Trophoblast cell (in vitro differentiated cells and primary cell): ENCODE measurements around the gene CACNA1G.

Experiments
- DNase-seq, 2 donors: peaks; one replicate each; pipeline ENCODE4 v3.0.0-alpha.2; 2016
- H2AFZ ChIP-seq: 2 replicates; pipeline ENCODE4 v1.6.1; 2013; ENCODE audit warnings: low read length, moderate library complexity, mild to moderate bottlenecking; ENCODE audit not compliant: insufficient read depth, poor library complexity
- H2AK5ac ChIP-seq: 2 replicates; pipeline ENCODE4 v1.6.1; 2013; ENCODE audit warnings: mild to moderate bottlenecking, low read length
- H2BK120ac ChIP-seq: 2 replicates; pipeline ENCODE4 v1.6.1; 2013; ENCODE audit warnings: low read length, mild to moderate bottlenecking, moderate library complexity; ENCODE audit not compliant: insufficient read depth, poor library complexity
- H2BK12ac ChIP-seq: 2 replicates; pipeline ENCODE4 v1.6.1; 2013; ENCODE audit warnings: mild to moderate bottlenecking, low read length, moderate library complexity
- H2BK5ac ChIP-seq: 2 replicates; pipeline ENCODE4 v1.6.1; 2013; ENCODE audit warnings: low read length, low read depth, moderate library complexity, mild to moderate bottlenecking; ENCODE audit not compliant: poor library complexity
- H3K14ac ChIP-seq: 2 replicates; pipeline ENCODE4 v1.6.1; 2013; ENCODE audit warnings: mild to moderate bottlenecking, low read length
- H3K18ac ChIP-seq: 2 replicates; pipeline ENCODE4 v1.6.1; 2013; ENCODE audit warnings: mild to moderate bottlenecking, low read length
- H3K23ac ChIP-seq: 2 replicates; pipeline ENCODE4 v1.6.1; 2013; ENCODE audit warnings: low read length
- H3K27ac ChIP-seq: 2 replicates; pipeline ENCODE4 v1.5.1; 2013; ENCODE audit warnings: low read depth, mild to moderate bottlenecking, inconsistent platforms, low read length, moderate library complexity
- H3K27me3 ChIP-seq: 2 replicates; pipeline ENCODE4 v1.6.1; 2013; ENCODE audit warnings: inconsistent platforms, mild to moderate bottlenecking, low read length, moderate library complexity; ENCODE audit not compliant: insufficient read depth
- H3K36me3 ChIP-seq, 2 experiments: 1 replicate in 1 of 2; 2 replicates in 1 of 2; pipeline ENCODE4 v1.6.1; 2013; ENCODE audit warnings: low read length in 2 of 2, mild to moderate bottlenecking in 2 of 2, moderate library complexity in 1 of 2; ENCODE audit not compliant: insufficient read depth in 2 of 2, control insufficient read depth in 1 of 2
- H3K4ac ChIP-seq: 2 replicates; pipeline ENCODE4 v1.6.1; 2013; ENCODE audit warnings: low read depth, mild to moderate bottlenecking, low read length, moderate library complexity
- H3K4me1 ChIP-seq, 2 experiments: 1 replicate in 1 of 2; 2 replicates in 1 of 2; pipeline ENCODE4 v1.6.1; 2013; ENCODE audit warnings: low read length in 2 of 2, mild to moderate bottlenecking in 2 of 2, moderate library complexity in 1 of 2; ENCODE audit not compliant: insufficient read depth in 2 of 2, control insufficient read depth in 1 of 2
- H3K4me2 ChIP-seq: 2 replicates; pipeline ENCODE4 v1.6.1; 2013; ENCODE audit warnings: inconsistent platforms, mild to moderate bottlenecking, low read length, moderate library complexity
- H3K4me3 ChIP-seq: 2 replicates; pipeline ENCODE4 v1.5.1; 2013; ENCODE audit warnings: mild to moderate bottlenecking, low read depth, low read length, inconsistent platforms
- H3K79me1 ChIP-seq: one replicate; pipeline ENCODE4 v1.6.1; 2013; ENCODE audit warnings: low read length
- H3K79me2 ChIP-seq: 2 replicates; pipeline ENCODE4 v1.6.1; 2013; ENCODE audit warnings: low read length, mild to moderate bottlenecking; ENCODE audit not compliant: control insufficient read depth, insufficient read depth, poor library complexity
- H3K9ac ChIP-seq: 2 replicates; pipeline ENCODE4 v1.6.1; 2013; ENCODE audit warnings: mild to moderate bottlenecking, low read length
- H3K9me3 ChIP-seq: 2 replicates; pipeline ENCODE4 v1.6.1; 2013; ENCODE audit warnings: low read depth, mild to moderate bottlenecking, control low read depth, inconsistent platforms, low read length; ENCODE audit not compliant: insufficient read depth
- H4K12ac ChIP-seq: 2 replicates; pipeline ENCODE4 v1.6.1; 2013; ENCODE audit warnings: low read depth, mild to moderate bottlenecking, low read length, moderate library complexity
- H4K8ac ChIP-seq: 2 replicates; pipeline ENCODE4 v1.6.1; 2013; ENCODE audit warnings: low read depth, mild to moderate bottlenecking, low read length, moderate library complexity
- H4K91ac ChIP-seq: one replicate; pipeline ENCODE4 v1.6.1; 2013; ENCODE audit warnings: low read depth, mild to moderate bottlenecking, low read length, moderate library complexity
- WGBS: extraction: QIAGEN DNeasy Blood & Tissue Kit; methylation state at CpG from one replicate; pipeline ENCODE4 v1.1.7; 2013; ENCODE audit warnings: missing lambda C conversion rate; ENCODE audit not compliant: insufficient read length, insufficient coverage; ENCODE audit errors: extremely low coverage; 5-methylcytosine and 5-hydroxymethylcytosine counted together

Gene CACNA1G

DNA sequence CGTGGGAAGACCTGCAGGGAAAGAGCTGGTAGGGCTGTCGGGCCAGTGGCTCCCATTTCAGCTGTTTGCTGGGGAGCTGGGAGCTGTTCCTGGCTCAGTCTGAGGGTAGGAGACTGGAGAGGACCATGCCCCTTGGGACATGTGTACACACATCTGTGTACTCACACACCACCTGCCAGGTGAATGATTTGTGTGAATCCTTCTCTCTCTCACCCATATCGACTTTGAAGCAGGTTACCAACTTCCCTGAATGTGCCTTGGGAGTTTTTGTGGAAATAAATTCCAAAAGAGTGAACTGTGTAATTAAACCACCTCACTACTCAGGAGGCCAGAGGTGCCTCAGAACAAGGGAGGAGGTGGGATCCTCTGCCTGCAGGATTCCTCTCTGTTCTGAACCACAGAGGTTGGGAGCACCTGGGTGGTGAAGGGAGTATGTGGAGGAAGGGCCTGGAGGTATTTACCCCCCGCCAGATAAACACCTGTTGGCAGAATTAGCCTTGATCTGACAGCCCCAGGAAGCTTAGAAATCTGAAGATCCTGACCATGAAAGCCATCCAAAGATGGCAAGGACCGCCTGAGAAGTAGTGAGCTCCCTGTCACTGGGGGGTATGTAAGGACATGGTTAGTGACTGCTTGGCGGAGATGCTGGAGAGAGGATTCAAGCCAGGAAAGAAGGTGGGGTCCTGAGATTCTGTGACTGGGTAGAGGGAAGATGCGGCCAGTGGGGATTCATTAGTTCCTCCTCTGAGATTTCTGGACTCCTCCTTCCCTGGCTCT is 77.5 kb downstream of the CACNA1G start:
- Histone ChIP-seq H2BK5ac (no peak overlapping the region), H3K79me2 (no peaks in the 10 kb centered on the region), H3K27me3 (peaks cover 33% of the 10 kb centered on the region), H3K4me1 (peaks cover 21 to 29% of the 10 kb centered on the region in 2 experiments), H3K36me3 (no peaks in the 10 kb centered on the region), H3K27ac (no peak overlapping the region), H4K8ac (no peak overlapping the region), H3K4ac (no peak overlapping the region), H3K23ac (no peak overlapping the region), H3K18ac (no peak overlapping the region), H4K91ac (no peak overlapping the region), H2BK12ac (no peak overlapping the region), H2BK120ac (no peak overlapping the region), H2AK5ac (no peak overlapping the region), H3K4me3 (no peak overlapping the region), H3K14ac (no peak overlapping the region), H4K12ac (no peak overlapping the region), H3K4me2 (no peak overlapping the region), H2AFZ (no peak overlapping the region), H3K9me3 (no peaks in the 10 kb centered on the region), H3K79me1 (peaks cover 4% of the 10 kb centered on the region), H3K9ac (no peak overlapping the region)
- DNase-seq, result no peak
- no CpG with 5 or more reads among the region's 7 CpGs for WGBS

DNA sequence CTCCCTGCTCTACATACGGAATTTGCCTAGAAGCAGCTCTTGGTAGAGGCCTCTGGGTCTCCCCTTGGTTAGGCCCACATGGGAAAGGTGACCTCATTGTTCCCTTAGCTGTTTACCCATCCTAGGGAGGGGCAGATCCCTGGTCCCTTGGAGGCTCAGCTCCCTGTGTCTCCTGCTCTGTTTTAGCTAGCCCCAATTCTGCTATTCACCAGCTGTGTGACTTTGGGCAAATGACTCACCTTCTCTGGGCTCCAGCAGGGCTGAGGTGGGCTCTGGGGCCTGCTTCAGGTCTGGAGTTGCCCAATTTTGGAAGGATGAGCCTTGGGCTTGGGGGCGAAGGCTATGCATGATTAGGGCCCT is 78.1 kb downstream of the CACNA1G start:
- Histone ChIP-seq H3K4me1 (peaks cover 21 to 29% of the 10 kb centered on the region in 2 experiments), H3K36me3 (no peaks in the 10 kb centered on the region), H2BK5ac (no peak overlapping the region), H3K4me2 (peak overlapping the region; percentile 21), H4K12ac (no peak overlapping the region), H4K8ac (no peak overlapping the region), H3K27me3 (peaks cover 30% of the 10 kb centered on the region), H3K79me1 (peaks cover 4% of the 10 kb centered on the region), H3K79me2 (no peaks in the 10 kb centered on the region), H2AK5ac (no peak overlapping the region), H3K27ac (no peak overlapping the region), H3K4ac (no peak overlapping the region), H3K9ac (peak overlapping the region; percentile 30), H3K23ac (no peak overlapping the region), H2BK120ac (no peak overlapping the region), H3K14ac (no peak overlapping the region), H4K91ac (no peak overlapping the region), H3K18ac (no peak overlapping the region), H3K4me3 (no peak overlapping the region), H2AFZ (no peak overlapping the region), H3K9me3 (no peaks in the 10 kb centered on the region), H2BK12ac (peak overlapping the region; percentile 35)
- no peak for DNase-seq
- whole genome bisulfite sequencing, result no CpG with 5 or more reads among the region's 2 CpGs

DNA sequence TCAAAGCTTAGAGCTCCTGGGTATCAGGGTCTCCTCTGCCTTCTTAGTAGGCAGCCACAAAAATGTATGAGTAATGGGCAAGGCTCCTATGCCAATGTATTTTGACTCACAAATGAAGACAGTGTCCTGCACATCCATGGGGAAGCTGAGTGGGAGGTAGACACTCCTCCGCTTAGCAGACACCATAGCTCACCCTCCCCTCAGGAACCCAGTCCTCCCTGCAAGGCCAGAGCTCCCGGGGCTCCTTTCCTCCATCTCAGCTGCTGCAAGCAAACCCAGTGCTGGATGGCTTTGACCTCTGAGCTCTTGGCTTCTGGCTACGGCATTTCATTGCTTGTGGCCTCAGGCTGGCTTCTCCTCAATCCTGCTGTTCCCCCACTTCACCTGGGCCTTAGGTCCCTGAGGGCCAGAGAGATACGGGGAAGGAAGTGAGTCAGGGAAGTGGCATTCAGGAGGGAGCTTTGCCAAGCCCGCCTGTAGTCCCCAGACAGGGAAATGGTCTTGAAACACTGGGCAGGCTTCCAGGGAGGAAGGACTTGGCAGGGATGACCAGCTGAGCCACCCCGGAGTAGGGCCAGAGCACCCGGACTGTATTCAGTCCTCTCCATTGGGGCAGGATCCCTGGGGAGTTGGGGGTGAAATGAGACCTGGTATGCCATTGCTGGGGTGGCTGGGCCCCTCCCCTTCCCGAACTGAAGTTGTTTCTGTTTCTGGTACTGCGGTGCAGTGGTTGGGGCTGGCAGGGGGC is 78.6 kb downstream of the CACNA1G start:
- H3K79me2 ChIP-seq, result no peaks in the 10 kb centered on the region
- H2BK5ac ChIP-seq, result no peak overlapping the region
- no CpG with 5 or more reads among the region's 9 CpGs for WGBS
- H3K4ac ChIP-seq, result no peak overlapping the region
- peaks cover 4% of the 10 kb centered on the region for H3K79me1 ChIP-seq
- H3K27me3 ChIP-seq, result peaks cover 24% of the 10 kb centered on the region
- H3K9me3 ChIP-seq, result no peaks in the 10 kb centered on the region
- no peaks in the 10 kb centered on the region for H3K36me3 ChIP-seq
- no peak overlapping the region for H4K12ac ChIP-seq
- H3K27ac ChIP-seq, result no peak overlapping the region
- no peak overlapping the region for H3K9ac ChIP-seq
- H2BK120ac ChIP-seq, result no peak overlapping the region
- H3K14ac ChIP-seq, result peak overlapping the region; percentile 18
- DNase-seq, result peak; percentile 73 to 81
- H2AFZ ChIP-seq, result no peak overlapping the region
- H3K4me1 ChIP-seq, result peaks cover 21 to 29% of the 10 kb centered on the region in 2 experiments
- peak overlapping the region; percentile 67 for H2BK12ac ChIP-seq
- peak overlapping the region; percentile 25 for H3K4me2 ChIP-seq
- peak overlapping the region; percentile 68 for H4K91ac ChIP-seq
- no peak overlapping the region for H3K18ac ChIP-seq
- H2AK5ac ChIP-seq, result no peak overlapping the region
- no peak overlapping the region for H4K8ac ChIP-seq
- H3K23ac ChIP-seq, result no peak overlapping the region
- no peak overlapping the region for H3K4me3 ChIP-seq

- peaks cover 8% of the 10 kb centered on the region for H3K27me3 ChIP-seq
- H3K79me1 ChIP-seq, result peaks cover 4% of the 10 kb centered on the region
- no peak overlapping the region for H3K14ac ChIP-seq
- no CpG with 5 or more reads among the region's 12 CpGs for WGBS
- no peak overlapping the region for H4K8ac ChIP-seq
- no peak overlapping the region for H2AFZ ChIP-seq
- H3K18ac ChIP-seq, result no peak overlapping the region
- no peak overlapping the region for H4K12ac ChIP-seq
- H4K91ac ChIP-seq, result no peak overlapping the region
- H2BK12ac ChIP-seq, result no peak overlapping the region
- H2BK120ac ChIP-seq, result no peak overlapping the region
- no peak overlapping the region for H3K9ac ChIP-seq
- no peak overlapping the region for H2AK5ac ChIP-seq
- H3K36me3 ChIP-seq, result no peaks in the 10 kb centered on the region
- H2BK5ac ChIP-seq, result no peak overlapping the region
- H3K79me2 ChIP-seq, result no peaks in the 10 kb centered on the region
- no peaks in the 10 kb centered on the region for H3K9me3 ChIP-seq
- no peak overlapping the region for H3K27ac ChIP-seq
- no peak overlapping the region for H3K4me3 ChIP-seq
- H3K4me1 ChIP-seq, result peaks cover 21 to 26% of the 10 kb centered on the region in 2 experiments
- no peak overlapping the region for H3K23ac ChIP-seq
- peak; percentile 94 to 95 for DNase-seq
- H3K4ac ChIP-seq, result no peak overlapping the region
- H3K4me2 ChIP-seq, result no peak overlapping the region
Measured at GRCh38 chr17:50640686-50641351, 80.3 kb downstream of the CACNA1G start.
